HG02852 (cell line): ENCODE measurements around the gene HERPUD1.
"Not testable (repeated sequence)": the region's sequence is repeated elsewhere in the genome, so short reads cannot be mapped to it uniquely, and the experiment has no call there.

Source experiments
- ATAC-seq: cut with Tn5 transposase; IDR thresholded peaks from one replicate; pipeline ENCODE4 v1.9.1; 2021; ENCODE audit warnings: mild to moderate bottlenecking, moderate library complexity; ENCODE audit not compliant: unreplicated experiment

HERPUD1 gene

DNA sequence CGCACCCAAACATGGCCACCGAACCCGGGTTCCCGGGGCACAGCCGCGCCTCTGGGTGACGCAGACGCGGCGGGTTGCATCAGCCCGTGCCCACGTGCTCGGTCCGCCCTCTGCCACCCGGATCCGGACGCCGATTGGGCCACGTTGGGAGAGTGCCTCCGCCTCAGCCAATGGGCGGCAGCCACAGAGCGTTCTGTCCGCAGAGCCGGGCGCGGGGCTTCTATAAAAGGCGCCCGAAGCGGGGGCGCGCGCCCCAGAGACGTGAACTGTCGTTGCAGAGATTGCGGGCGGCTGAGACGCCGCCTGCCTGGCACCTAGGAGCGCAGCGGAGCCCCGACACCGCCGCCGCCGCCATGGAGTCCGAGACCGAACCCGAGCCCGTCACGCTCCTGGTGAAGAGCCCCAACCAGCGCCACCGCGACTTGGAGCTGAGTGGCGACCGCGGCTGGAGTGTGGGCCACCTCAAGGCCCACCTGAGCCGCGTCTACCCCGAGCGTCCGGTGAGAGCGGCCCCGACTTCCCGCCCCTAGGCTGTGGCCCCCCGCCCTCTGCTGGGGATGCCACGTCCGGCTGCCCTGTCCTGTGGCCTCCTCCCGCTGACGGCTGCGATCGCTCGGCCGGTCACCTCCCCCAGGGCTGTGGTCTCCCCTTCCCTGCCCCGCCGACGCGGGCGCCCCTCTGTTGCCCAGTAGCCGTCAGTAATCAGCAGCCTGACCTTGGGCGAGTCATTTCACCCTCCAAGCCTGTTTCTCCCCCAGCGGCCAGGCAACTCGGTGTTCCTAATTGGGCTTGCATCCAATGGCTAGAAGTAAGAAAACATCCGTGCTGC is at the start of gene HERPUD1:
Gene HERPUD1, plus strand, starts transcription at position 251 of the 829 bp plus-strand sequence. Its CDS starts 103 bp downstream, at position 354.
- peak; percentile 85 for ATAC-seq

DNA sequence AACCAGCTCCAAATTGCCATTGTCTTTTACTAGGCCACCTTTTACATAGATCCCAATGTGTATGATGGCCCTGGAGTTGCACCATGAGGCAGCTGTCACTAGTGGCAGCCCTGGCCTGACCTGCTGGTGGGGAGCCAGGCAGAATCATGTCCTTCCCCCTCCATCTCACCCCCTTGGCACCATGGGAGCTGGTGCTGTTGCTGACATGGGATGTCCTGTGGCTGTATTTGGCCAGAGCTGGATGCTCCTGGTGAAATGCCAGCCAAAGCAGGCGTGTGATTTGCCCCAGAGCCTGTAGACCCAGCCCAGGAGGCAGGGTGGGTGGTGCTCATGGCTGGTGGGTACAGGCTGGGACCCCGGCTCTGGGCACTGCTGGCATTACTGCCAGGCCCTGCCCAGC is 48.4 kb upstream of the HERPUD1 start:
- ATAC-seq, result no peak

DNA sequence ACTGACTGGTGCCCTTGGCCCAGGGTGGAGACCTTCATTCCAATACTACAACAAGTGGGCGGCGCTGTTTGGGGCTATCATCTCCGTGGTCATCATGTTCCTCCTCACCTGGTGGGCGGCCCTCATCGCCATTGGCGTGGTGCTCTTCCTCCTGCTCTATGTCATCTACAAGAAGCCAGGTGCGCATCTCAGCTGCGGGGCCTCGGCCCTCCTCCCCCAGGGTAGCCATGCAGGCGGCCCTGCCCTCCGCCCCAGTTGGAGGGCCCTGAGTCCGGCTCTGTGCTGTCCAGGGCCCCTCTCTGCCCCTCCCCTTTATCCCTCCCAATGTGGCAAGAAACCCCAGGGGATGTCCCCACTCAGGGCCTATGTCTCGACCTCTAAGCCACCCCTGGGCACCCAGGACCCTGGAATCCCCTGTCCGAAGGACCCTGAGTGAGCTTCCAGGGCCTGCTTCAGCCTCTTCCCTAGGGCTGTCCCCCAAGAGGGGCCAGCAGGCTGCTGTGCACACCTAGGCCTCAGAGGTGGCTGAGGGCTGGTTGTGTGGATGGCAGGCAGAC is 47.8 kb upstream of the HERPUD1 start:
- no peak for ATAC-seq

GRCh38 chr16:56884929-56885328 is 47.0 kb upstream of the HERPUD1 start:
- not testable (repeated sequence) for ATAC-seq

- ATAC-seq, result no peak
Observed at GRCh38 chr16:56885446-56886162, 46.3 kb upstream of the HERPUD1 start.

DNA sequence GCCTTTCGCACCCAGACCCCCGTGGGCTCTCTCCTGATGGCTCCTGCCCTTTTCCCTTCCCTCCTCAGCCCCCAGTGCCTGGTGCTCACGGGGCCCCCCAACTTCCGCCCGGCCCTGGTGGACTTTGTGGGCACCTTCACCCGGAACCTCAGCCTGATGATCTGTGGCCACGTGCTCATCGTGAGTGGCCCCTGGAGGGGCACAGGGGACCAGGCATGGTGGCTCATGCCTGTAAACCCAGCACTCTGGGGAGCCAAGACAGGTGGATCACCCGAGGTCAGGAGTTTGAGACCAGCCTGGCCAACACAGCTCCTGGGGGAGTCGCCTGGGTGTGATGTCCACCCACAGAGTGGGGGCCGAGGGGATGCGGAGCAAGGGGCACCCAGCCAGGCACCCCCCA is 45.6 kb upstream of the HERPUD1 start:
- no peak for ATAC-seq

- ATAC-seq, result no peak
Observed at GRCh38 chr16:56886826-56887225, 45.1 kb upstream of the HERPUD1 start.

- peak; percentile 78 for ATAC-seq
Observed at GRCh38 chr16:56888806-56889205, 43.1 kb upstream of the HERPUD1 start.

- peak; percentile 31 for ATAC-seq
Observed at GRCh38 chr16:56889206-56889605, 42.7 kb upstream of the HERPUD1 start.

GRCh38 chr16:56891685-56892084 is 40.3 kb upstream of the HERPUD1 start:
- ATAC-seq, result no peak

DNA sequence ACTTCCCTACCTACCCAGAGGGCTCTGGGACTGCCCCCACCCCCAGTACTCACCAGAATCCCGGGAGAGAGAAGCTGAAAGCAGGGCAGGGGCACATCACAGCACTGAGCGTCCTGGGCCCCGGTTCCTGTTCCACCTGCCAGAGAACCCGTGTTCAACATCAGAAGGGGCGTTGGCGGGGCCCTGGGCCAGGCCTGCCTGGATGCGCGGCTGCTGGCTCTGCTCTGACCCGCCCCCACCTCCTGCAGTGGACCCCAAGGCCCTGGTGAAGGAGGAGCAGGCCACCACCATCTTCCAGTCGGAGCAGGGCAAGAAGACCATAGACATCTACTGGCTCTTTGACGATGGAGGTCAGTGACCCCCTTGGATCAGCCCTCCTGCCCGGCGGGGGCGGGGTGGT is 39.2 kb upstream of the HERPUD1 start:
- ATAC-seq, result no peak

DNA sequence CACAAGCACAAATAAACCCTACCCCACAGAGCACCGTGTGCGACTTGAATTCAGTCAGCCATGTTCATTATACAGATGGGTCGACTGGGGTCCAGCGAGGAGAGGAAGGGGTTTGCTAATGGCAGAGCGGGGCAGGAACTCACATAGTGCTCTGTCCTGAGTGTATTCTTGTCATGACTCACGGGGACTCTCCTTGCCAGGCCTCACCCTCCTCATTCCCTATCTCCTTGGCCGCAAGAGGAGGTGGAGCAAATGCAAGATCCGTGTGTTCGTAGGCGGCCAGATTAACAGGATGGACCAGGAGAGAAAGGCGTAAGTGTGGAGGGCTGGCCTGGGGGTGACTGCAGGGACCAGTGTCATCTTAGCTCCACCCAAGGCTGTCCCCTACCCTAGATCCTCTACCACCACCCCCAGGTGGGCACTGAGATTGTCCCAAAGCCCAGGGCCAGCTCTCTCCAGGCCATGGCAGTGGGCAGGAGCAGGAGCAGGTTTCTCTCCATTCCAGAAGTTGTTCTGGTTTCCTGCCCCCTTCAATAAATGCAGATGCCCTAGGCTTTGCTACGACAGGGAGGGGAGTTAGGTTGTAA is 37.5 kb upstream of the HERPUD1 start:
- ATAC-seq, result no peak

DNA sequence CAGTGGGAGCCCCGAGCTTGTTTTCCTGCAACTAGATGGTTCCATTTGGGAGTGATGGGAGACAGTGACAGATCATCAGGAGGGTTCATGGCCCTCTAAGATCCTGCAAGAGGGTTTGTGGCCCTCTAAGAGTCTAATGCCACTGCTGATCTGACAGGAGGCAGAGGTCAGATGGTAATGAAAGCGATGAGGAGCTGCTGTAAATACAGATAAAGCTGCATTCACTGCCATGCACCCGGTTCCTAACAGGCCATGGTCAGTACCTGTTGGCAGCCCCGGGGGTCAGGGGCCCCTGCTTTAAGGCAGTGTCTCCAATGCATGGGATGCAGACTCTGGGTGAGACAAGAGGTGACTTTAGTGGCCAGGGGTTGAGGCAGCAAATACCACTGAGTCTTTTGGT is 36.1 kb upstream of the HERPUD1 start:
- ATAC-seq, result no peak

DNA sequence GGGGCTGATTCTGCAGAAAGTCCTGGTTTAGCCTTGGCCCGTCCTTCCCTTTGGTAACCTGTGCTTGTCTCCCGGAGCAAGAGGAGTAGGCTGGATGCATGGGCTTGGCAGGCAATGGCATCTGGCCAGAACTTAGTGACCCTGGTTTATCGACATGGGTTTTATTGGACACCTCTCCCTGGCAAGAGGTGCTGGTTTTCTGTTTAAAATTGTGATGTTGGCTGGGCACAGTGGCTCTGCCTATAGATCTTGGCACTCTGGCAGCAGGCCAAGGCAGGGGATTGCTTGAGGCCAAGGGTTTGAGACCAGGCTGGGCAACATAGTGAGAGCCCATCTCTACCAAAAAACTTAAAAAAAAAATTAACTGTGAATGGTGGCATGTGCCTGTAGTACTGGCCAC is 35.7 kb upstream of the HERPUD1 start:
- ATAC-seq, result no peak

GRCh38 chr16:56897026-56897799 is 34.7 kb upstream of the HERPUD1 start:
- ATAC-seq, result no peak

GRCh38 chr16:56898847-56899246 is 33.1 kb upstream of the HERPUD1 start:
- ATAC-seq, result peak; percentile 82

DNA sequence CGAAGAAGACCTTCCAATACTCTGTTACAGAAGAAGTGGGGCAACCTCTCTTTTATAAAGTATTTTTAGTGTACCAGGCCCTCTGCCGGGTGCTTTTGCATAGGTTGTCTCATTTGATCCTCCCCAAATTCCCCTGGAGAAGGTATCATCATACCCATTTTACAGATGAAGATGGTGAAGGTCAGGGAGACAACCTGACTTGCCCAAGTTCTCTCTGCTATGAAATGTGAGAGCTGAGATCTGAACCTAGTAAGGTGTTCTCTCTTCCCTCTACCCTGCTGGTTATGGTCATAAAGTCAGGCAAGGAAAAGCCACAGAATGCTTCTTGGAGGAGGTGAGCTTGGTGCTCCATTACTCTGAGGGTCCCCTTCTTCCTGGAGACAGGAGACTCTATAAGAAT is 28.1 kb upstream of the HERPUD1 start:
- ATAC-seq, result no peak

DNA sequence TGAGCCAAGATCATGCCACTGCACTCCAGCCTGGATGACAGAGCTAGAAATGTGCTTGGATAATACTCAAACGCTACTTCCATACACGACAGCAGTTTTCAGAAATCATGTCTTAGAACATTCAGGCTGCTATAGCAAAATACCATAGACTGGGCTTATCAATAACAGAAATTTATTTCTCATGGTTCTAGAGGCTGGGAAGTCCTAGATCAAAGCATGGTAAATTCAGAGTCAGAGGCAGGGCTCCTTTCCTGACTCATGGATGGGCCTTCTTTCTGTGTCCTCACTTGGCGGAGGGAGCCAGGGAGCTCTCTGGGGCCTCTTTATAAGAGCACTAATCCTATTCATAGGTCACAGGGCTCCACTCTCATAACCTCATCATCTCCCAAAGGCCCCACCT is 24.5 kb upstream of the HERPUD1 start:
- no peak for ATAC-seq

GRCh38 chr16:56909527-56909979 is 22.4 kb upstream of the HERPUD1 start:
- ATAC-seq, result no peak

- no peak for ATAC-seq
Observed at GRCh38 chr16:56910112-56910511, 21.8 kb upstream of the HERPUD1 start.
